SW 1271 (cell line): ENCODE measurements around the gene GPR146.
"Not testable (repeated sequence)": the region's sequence is repeated elsewhere in the genome, so short reads cannot be mapped to it uniquely, and the experiment has no call there.

Source experiments
- DNase-seq, 2 experiments: peaks; one replicate each; lab custom pipeline; 2025; lab: John Stamatoyannopoulos, UW

The GPR146 gene

GRCh38 chr7:1044189-1045068 is at the start of gene GPR146:
Gene GPR146 (plus strand): TSS chr7:1044546. CDS start chr7:1057516, 12,970 bp downstream.
- DNase-seq, result peak; percentile 69 to 92

GRCh38 chr7:994592-995308 is 49.6 kb upstream of the GPR146 start:
- no peak for DNase-seq

GRCh38 chr7:995571-995970 is 48.8 kb upstream of the GPR146 start:
- DNase-seq, result no peak

GRCh38 chr7:996079-996872 is 48.1 kb upstream of the GPR146 start:
- no peak for DNase-seq

- no peak for DNase-seq
Measured at GRCh38 chr7:997404-998395, 46.6 kb upstream of the GPR146 start.

GRCh38 chr7:999149-999879 is 45.0 kb upstream of the GPR146 start:
- no peak for DNase-seq

GRCh38 chr7:999941-1000935 is 44.1 kb upstream of the GPR146 start:
- DNase-seq, result no peak

GRCh38 chr7:1001069-1001770 is 43.1 kb upstream of the GPR146 start:
- DNase-seq, result not testable (repeated sequence)

- not testable (repeated sequence) for DNase-seq
Measured at GRCh38 chr7:1002026-1002425, 42.3 kb upstream of the GPR146 start.

GRCh38 chr7:1002445-1002844 is 41.9 kb upstream of the GPR146 start:
- not testable (repeated sequence) for DNase-seq

- no peak for DNase-seq
Measured at GRCh38 chr7:1004018-1004852, 40.1 kb upstream of the GPR146 start.

GRCh38 chr7:1005303-1005702 is 39.0 kb upstream of the GPR146 start:
- DNase-seq, result no peak

GRCh38 chr7:1007901-1008300 is 36.4 kb upstream of the GPR146 start:
- DNase-seq, result no peak

- no peak for DNase-seq
Measured at GRCh38 chr7:1008733-1009363, 35.5 kb upstream of the GPR146 start.

- no peak for DNase-seq
Measured at GRCh38 chr7:1009747-1010146, 34.6 kb upstream of the GPR146 start.

- DNase-seq, result no peak
Measured at GRCh38 chr7:1010226-1010625, 34.1 kb upstream of the GPR146 start.
